ENCODE results near the gene ACTR3C.
"Not testable (repeated sequence)": the region's sequence is repeated elsewhere in the genome, so short reads cannot be mapped to it uniquely, and the experiment has no call there.

- TF ChIP-seq CTCF (conservative IDR thresholded peaks at IDR 0.05; ENCODE audit: low read depth, low read length); EZH2 (IDR thresholded peaks at IDR 0.05; ENCODE audit: borderline replicate concordance, low read depth, low read length, poor library complexity, severe bottlenecking): not testable (repeated sequence)
Observed at GRCh38 chr7:150297978-150298377, 25.4 kb downstream of the ACTR3C start.
